ENCODE data around the gene AURKAIP1. TPM values are rescaled to one million over a fixed set of nuclear protein-coding genes. Genes with fewer than 3 reads are reported as not detected.

The AURKAIP1 gene
- total RNA-seq, 1 experiment from 2014 or later = 178 TPM

DNA sequence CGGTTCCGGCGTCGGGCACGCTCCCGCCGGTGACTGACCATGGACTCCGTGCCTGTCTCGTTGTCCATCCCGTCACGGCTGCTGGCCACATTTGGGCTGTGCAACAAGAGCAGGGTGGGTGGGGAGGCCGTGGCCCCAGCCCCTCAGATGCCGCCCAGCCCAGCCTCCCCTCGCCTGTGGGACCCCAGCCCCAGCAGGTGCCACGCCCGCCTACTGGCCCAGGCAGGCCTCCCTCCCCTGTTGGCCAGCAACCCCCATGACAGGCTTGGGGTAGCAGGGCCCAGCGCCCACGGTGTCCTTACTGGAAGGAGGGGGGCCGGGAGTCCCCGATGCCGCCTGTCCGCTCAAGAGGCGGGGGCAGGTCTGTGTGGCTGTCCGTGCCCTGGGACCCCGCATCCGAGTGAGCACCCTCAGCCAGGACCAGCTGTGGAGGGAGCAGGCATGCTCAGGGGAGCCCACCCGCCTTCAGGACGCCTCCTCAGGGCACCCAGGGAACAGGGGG lies 32.9 kb downstream of the AURKAIP1 start:
- no peak for DNase-seq (ENCODE audit: low read depth)
- in situ Hi-C loops (cut with HindIII; ENCODE audit: low pct_unique_long_range_greater_than_20kb, low sequenced_read_pairs) = no loop called here

DNA sequence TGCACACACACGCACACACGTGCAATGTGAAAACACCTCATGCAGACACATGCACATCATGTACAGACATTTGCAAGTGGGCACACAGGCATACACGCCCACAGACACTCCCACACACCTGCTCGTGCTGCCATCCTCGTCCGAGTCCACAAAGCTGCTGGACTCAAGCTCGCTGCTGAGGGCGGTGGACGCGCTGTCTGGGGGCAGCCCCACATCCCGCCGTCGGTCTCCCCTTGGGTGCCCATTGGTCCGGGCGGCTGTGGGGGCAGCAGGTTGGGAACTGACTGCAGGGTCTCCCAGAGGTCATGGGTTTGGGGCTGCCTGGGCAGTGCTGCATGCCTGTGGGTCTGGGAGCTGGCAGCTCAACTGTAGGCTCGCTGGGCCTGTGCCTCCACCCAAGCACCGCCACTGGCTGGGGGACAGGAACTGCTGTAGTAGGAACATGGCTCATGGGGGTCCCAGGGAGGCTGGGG lies 33.4 kb downstream of the AURKAIP1 start:
- in situ Hi-C loops (cut with HindIII; ENCODE audit: low pct_unique_long_range_greater_than_20kb, low sequenced_read_pairs) = no loop called here
- no peak for DNase-seq (ENCODE audit: low read depth)

DNA sequence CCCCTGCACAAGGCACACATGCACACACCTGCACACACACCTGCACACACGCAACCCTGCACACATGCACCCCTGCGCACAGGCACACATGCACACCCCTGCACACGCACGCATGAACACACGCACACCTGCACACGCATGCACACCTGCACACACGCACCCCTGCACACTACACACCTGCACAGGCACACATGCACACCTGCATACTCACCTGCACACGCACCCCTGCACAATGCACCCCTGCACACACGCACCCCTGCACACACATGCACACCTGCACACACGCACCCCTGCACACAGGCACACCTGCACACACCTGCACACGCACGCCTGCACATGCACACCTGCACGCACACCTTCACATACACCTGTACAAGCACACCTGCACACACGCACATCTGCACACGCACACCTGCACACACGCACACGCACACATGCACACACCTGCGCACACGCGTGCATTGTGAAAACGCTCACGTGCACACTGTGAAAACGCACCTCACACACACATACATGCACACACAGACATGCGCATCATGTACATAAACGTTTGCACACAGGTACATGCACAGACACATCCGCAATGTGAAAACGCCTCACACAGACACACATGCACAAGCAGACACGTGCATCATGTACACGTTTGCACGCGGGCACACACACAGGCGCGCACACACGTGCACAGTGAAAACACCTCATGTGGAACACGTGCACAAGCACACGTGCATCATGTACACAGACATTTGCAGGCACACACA lies 34.0 kb downstream of the AURKAIP1 start:
- in situ Hi-C loops (cut with HindIII; ENCODE audit: low pct_unique_long_range_greater_than_20kb, low sequenced_read_pairs) = no loop called here
- no peak for DNase-seq (ENCODE audit: low read depth)

DNA sequence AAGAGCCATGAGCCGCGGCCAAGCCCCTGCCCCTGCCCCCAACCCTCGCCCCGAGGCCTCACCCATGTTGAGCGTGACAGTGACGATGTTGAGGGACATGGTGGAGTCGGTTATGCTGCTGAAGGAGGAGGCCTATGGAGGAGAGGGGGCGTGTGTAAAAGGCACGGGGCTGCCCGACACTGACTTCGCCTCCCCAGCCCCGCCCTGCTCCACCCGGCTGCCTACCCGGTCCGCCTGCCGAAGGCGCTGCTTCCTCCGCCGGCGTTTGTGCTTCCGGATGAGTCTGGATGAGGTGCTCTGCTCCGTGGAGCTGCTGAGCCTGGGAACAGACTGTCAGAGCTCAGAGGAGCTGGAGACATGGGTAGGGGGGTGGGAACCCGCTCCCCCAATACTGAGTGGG lies 34.8 kb downstream of the AURKAIP1 start:
- in situ Hi-C loops (cut with HindIII; ENCODE audit: low pct_unique_long_range_greater_than_20kb, low sequenced_read_pairs) = no loop called here

DNA sequence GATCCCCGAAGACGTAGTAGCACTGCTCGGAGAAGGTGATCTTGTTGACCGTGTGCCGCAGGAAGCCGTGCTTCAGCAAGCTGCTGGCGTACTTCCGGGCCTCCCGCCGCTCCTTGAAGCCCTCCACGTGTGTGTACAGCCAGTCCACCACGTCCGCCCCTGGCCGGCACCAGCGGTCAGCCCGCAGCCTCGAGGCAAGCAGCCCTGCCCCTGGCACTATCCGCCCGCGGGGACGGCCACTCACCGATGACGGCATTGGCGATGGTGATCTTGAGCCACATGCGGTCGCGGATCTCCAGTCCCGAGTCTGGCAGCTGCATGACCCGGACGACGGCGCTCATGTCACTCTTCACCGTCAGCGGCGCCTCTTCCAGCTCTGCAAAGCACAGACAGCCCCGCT lies 36.7 kb downstream of the AURKAIP1 start:
- no peak for DNase-seq (ENCODE audit: low read depth)
- in situ Hi-C loops (cut with HindIII; ENCODE audit: low pct_unique_long_range_greater_than_20kb, low sequenced_read_pairs) = no loop called here

More for the DNA sequence above, 34.8 kb downstream of the AURKAIP1 start:
- DNase-seq (ENCODE audit: low read depth) = no peak

DNA sequence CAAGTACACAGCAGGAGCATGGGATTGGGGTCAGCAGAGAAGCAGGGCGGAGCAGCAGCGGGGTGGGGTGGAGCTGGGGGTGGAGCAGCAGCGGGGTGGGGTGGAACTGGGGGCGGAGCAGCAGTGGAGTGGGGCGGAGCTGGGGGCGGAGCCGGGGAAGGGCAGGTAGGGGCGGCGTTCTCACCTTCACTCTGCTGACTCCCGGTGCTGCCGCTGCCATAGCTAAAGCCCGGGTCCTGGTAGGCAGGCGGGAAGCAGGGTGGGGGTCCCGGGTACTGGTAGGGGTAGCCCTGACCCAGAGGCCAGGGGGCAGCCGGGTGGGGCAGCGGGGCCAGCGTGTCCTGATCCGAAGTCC lies 37.2 kb downstream of the AURKAIP1 start:
- DNase-seq (ENCODE audit: low read depth) = no peak
- in situ Hi-C loops (cut with HindIII; ENCODE audit: low pct_unique_long_range_greater_than_20kb, low sequenced_read_pairs) = no loop called here

DNA sequence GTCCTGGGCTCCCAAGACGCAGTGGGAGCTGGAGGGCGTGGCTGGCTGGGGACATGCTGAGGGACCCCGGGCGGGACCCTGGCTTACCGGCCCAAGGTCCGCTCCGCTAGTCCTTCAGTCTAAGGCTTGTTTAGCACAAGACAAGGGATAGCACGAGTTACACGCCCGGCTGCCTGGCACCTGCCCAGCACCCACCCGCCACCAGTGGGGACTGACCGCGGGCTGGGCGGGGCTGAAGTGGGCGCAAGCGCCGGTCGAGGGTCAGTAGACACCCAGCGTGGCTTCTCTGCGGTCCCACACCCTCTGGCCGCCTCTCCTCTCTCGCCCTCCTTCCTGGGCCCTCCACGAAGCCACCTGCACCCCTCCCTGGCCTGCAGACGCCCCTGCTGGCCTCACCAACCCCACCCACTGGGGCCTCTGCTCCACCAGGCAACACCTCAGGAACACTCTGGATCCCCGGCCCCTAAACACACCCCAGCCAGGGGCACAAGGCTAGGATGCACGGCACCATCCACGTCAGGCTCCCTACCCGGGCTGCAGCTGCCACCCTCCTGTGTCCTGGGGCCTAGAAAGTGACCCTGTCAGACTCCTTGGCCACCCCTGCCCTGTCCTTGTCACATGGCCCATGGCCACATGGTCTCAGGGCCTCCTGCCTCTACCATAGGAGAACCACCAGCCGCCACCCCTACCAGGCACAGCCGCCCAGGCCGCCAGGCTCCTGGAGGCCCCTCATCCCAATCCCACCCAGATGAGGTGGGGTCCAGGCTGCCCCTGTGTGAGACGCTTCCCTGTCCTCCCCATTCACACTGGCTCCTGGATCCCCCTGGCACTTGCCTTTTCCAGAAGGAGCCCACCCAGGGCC lies 37.8 kb downstream of the AURKAIP1 start:
- in situ Hi-C loops (cut with HindIII; ENCODE audit: low pct_unique_long_range_greater_than_20kb, low sequenced_read_pairs) = no loop called here
- no peak for DNase-seq (ENCODE audit: low read depth)

DNA sequence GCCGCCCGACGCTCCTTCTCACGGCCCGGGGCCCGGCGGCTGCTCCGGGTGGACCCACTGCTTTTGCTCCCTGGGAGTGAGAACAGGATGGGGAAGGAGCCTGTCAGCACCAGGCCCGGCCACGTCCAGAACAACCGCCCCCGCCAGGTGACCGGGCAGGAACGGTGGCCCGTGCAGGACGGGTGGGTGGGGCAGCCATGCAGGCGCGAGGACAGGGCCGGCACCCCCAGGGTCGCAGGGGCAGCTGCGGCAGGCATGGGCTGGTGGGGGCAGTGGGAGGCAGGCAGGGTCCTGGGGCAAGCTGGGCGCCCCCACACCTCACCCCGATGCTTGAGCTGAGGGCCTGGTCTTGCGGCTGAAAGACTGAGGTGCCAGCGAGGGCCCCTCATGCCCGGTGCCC lies 38.6 kb downstream of the AURKAIP1 start:
- no peak for DNase-seq (ENCODE audit: low read depth)
- in situ Hi-C loops (cut with HindIII; ENCODE audit: low pct_unique_long_range_greater_than_20kb, low sequenced_read_pairs) = no loop called here

DNA sequence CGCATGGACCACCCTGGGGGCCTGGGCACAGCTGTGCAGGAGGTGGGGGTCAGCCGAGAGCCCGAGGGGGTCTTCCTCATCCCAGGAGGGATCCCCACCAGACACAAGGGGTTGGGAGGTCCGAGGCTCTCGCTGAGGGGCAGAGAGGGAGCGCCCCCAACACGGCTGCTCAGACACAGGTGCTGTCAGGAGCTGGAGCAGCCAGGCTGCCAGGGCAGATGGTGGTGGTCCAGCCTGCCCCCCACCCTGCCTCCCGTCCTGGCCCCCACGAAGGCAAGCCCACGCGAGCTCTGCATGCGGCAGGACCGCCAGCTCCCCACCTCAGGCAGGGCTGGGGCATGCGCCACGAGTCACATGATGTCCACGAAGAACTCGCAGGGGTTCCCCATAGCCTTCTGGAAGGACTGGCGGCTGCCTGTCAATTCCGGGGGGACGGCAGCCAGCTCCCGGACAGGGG lies 39.2 kb downstream of the AURKAIP1 start:
- in situ Hi-C loops (cut with HindIII; ENCODE audit: low pct_unique_long_range_greater_than_20kb, low sequenced_read_pairs) = no loop called here
- no peak for DNase-seq (ENCODE audit: low read depth)

DNA sequence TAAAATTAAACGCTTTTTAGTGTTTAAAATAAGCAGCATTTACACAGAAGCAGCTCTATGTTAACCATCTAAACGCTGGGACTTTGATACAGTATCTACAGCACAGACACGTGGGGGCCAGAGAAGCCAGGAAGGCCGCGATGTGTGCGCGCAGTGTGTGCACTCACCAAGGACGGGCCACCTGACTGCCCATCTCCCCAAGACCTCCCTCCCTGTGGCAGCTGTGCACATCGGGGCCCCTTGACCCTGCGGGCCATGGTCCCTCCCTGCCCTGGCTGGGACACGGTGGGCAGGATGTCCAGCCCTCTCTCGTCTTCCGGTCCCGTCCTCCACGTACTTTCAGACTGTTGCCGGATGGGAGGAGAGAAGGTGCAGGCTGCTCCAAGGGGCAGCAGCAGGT lies 39.7 kb downstream of the AURKAIP1 start:
- DNase-seq (ENCODE audit: low read depth) = no peak
- in situ Hi-C loops (cut with HindIII; ENCODE audit: low pct_unique_long_range_greater_than_20kb, low sequenced_read_pairs) = no loop called here

DNA sequence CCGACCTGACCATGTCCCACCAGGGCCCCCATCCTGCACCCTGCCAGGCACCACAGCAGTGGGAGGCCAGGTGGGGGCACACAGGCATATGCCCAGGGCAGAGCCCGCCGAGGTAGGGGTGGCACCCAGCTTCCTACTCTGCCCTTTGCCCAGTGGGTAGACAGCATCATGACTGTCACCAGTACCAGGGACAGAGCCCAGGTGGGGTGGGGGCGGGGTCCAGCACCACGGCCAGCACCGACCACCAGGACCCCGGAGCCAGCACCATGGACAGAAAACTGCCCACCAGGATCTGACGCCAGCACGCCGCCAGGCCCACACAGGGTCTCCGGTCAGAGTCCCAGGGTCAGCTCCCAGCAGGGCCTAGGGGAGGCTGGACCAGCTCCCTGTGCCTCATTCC lies 40.2 kb downstream of the AURKAIP1 start:
- no peak for DNase-seq (ENCODE audit: low read depth)
- in situ Hi-C loops (cut with HindIII; ENCODE audit: low pct_unique_long_range_greater_than_20kb, low sequenced_read_pairs) = no loop called here

DNA sequence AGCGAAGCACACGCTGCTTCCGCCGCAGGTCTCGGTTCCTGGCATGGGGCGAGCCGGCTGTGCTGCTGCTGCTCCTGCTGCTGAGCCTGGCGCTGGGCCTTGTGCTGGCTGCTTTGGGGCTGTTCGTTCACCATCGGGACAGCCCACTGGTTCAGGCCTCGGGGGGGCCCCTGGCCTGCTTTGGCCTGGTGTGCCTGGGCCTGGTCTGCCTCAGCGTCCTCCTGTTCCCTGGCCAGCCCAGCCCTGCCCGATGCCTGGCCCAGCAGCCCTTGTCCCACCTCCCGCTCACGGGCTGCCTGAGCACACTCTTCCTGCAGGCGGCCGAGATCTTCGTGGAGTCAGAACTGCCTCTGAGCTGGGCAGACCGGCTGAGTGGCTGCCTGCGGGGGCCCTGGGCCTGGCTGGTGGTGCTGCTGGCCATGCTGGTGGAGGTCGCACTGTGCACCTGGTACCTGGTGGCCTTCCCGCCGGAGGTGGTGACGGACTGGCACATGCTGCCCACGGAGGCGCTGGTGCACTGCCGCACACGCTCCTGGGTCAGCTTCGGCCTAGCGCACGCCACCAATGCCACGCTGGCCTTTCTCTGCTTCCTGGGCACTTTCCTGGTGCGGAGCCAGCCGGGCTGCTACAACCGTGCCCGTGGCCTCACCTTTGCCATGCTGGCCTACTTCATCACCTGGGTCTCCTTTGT lies 41.3 kb downstream of the AURKAIP1 start:
- in situ Hi-C loops (cut with HindIII; ENCODE audit: low pct_unique_long_range_greater_than_20kb, low sequenced_read_pairs) = no loop called here

DNA sequence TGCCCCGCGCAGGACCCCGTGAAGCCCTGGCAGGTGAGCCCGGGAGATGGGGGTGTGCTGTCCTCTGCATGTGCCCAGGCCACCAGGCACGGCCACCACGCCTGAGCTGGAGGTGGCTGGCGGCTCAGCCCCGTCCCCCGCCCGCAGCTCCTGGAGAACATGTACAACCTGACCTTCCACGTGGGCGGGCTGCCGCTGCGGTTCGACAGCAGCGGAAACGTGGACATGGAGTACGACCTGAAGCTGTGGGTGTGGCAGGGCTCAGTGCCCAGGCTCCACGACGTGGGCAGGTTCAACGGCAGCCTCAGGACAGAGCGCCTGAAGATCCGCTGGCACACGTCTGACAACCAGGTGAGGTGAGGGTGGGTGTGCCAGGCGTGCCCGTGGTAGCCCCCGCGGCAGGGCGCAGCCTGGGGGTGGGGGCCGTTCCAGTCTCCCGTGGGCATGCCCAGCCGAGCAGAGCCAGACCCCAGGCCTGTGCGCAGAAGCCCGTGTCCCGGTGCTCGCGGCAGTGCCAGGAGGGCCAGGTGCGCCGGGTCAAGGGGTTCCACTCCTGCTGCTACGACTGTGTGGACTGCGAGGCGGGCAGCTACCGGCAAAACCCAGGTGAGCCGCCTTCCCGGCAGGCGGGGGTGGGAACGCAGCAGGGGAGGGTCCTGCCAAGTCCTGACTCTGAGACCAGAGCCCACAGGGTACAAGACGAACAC lies 42.1 kb downstream of the AURKAIP1 start:
- in situ Hi-C loops (cut with HindIII; ENCODE audit: low pct_unique_long_range_greater_than_20kb, low sequenced_read_pairs) = no loop called here

More for the DNA sequence above, 41.3 kb downstream of the AURKAIP1 start:
- no peak for DNase-seq (ENCODE audit: low read depth)

DNA sequence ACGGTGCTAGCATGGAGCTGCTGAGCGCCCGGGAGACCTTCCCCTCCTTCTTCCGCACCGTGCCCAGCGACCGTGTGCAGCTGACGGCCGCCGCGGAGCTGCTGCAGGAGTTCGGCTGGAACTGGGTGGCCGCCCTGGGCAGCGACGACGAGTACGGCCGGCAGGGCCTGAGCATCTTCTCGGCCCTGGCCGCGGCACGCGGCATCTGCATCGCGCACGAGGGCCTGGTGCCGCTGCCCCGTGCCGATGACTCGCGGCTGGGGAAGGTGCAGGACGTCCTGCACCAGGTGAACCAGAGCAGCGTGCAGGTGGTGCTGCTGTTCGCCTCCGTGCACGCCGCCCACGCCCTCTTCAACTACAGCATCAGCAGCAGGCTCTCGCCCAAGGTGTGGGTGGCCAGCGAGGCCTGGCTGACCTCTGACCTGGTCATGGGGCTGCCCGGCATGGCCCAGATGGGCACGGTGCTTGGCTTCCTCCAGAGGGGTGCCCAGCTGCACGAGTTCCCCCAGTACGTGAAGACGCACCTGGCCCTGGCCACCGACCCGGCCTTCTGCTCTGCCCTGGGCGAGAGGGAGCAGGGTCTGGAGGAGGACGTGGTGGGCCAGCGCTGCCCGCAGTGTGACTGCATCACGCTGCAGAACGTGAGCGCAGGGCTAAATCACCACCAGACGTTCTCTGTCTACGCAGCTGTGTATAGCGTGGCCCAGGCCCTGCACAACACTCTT lies 42.8 kb downstream of the AURKAIP1 start:
- no peak for DNase-seq (ENCODE audit: low read depth)

More for the DNA sequence above, 42.1 kb downstream of the AURKAIP1 start:
- DNase-seq (ENCODE audit: low read depth) = no peak

DNA sequence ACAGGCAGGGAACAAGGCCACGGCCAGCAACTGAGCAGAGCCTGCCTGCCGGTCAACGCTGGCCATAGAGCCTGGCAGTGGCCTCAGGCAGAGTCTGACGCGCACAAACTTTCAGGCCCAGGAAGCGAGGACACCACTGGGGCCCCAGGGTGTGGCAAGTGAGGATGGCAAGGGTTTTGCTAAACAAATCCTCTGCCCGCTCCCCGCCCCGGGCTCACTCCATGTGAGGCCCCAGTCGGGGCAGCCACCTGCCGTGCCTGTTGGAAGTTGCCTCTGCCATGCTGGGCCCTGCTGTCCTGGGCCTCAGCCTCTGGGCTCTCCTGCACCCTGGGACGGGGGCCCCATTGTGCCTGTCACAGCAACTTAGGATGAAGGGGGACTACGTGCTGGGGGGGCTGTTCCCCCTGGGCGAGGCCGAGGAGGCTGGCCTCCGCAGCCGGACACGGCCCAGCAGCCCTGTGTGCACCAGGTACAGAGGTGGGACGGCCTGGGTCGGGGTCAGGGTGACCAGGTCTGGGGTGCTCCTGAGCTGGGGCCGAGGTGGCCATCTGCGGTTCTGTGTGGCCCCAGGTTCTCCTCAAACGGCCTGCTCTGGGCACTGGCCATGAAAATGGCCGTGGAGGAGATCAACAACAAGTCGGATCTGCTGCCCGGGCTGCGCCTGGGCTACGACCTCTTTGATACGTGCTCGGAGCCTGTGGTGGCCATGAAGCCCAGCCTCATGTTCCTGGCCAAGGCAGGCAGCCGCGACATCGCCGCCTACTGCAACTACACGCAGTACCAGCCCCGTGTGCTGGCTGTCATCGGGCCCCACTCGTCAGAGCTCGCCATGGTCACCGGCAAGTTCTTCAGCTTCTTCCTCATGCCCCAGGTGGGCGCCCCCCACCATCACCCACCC lies 43.7 kb downstream of the AURKAIP1 start, which contains the start of gene TAS1R3:
Gene TAS1R3, plus strand, starts transcription at position 213 of the 898 bp plus-strand sequence. Its CDS starts 66 bp downstream, at position 279.
- no peak for DNase-seq (ENCODE audit: low read depth)
- in situ Hi-C loops (cut with HindIII; ENCODE audit: low pct_unique_long_range_greater_than_20kb, low sequenced_read_pairs) = no loop called here

More for the DNA sequence above, 42.8 kb downstream of the AURKAIP1 start:
- in situ Hi-C loops (cut with HindIII; ENCODE audit: low pct_unique_long_range_greater_than_20kb, low sequenced_read_pairs) = no loop called here

DNA sequence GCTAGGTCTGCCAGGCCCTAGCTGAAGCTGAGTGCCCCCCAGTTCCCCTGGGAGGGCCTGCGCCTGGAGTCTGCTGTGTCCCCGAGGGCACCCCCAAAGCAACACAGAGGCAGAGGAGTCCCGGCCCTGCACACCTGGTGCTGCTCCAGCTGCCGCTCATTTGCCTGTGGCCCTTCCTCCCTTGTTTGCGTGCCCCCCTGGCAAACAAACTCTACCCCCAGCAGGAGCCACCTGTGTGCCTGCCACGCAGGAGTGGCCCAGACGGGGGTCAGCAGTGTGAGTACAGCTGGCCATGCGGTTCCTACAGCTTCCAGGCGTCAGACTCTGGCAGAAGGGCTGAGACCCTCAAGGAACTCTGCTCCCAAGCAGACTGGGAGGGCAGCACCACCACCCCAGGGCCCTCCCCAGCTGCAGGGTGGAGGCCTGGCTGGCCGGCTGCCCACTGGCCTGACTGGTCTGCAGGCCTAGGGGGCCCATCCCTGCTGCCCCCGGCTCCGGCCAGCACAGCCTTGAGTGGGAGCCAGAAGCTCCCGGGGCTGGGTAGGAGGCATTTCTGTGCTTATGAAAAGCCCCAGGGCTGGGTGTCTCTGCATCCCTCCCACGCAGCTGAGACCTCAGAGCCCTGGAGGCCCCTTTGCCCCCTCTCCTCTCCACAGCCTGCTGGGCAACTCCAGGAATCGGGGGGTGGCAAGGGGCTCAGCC lies 44.5 kb downstream of the AURKAIP1 start:
- DNase-seq (ENCODE audit: low read depth) = no peak
- in situ Hi-C loops (cut with HindIII; ENCODE audit: low pct_unique_long_range_greater_than_20kb, low sequenced_read_pairs) = no loop called here
